ENCODE data around the gene TIMM17B. TPM values are rescaled to one million over a fixed set of nuclear protein-coding genes. Genes with fewer than 3 reads are reported as not detected.

The TIMM17B gene
- total RNA-seq, 1 experiment from 2014 or later = 89.7 TPM

GRCh38 chrX:48918301-48918642 lies 20.7 kb upstream of the TIMM17B start:
- H3T11ph ChIP-seq (ENCODE audit: low read length) = no peak overlapping the region
- no peak overlapping the region for H4K91ac ChIP-seq (ENCODE audit: insufficient read length, low read depth, low read length)
- Mint-ChIP-seq H3K27ac (peak overlapping the region; percentile 89 to 97 (median 94)), H3K27me3 (ENCODE audit: low read depth) (peaks cover 4% of the 10 kb centered on the region), H3K4me1 (peaks cover 28 to 48% of the 10 kb centered on the region in 2 experiments), H3K4me3 (peak overlapping the region; percentile 95 to 99), H3K9me3 (peaks cover 72 to 78% of the 10 kb centered on the region in 2 experiments), H3K36me3 (ENCODE audit: insufficient read depth in 1 of 3, low read depth in 3 of 3) (peaks cover 56 to 67% (median 56%) of the 10 kb centered on the region in 3 experiments)
- H3K79me1 ChIP-seq (ENCODE audit: insufficient read depth, low read depth, low read length, poor library complexity, severe bottlenecking) = peaks cover 4% of the 10 kb centered on the region
- H2BK12ac ChIP-seq (ENCODE audit: insufficient read length, low read depth, low read length) = no peak overlapping the region
- peak overlapping the region; percentile 58 for H3K18ac ChIP-seq (ENCODE audit: insufficient read length, low read depth, low read length)
- no peak overlapping the region for H4K8ac ChIP-seq (replicated peaks; ENCODE audit: insufficient read length, low read depth, low read length)
- peaks cover 11% of the 10 kb centered on the region; the same call in 1 of the 2 replicates for H3K4me1 ChIP-seq (ENCODE audit: insufficient read depth, low read length)
- H3K79me2 ChIP-seq (ENCODE audit: insufficient read depth, low read length) = peaks cover 30% of the 10 kb centered on the region
- H3K9me3 ChIP-seq (ENCODE audit: control insufficient read depth, low read depth, low read length) = no peaks in the 10 kb centered on the region
- WGBS (ENCODE audit: extremely low coverage, insufficient read length, low lambda C conversion rate) = no CpG with 5 or more reads among the region's 23 CpGs
- H3K9ac ChIP-seq (ENCODE audit: extremely low read depth, insufficient read length, low read length) = peak overlapping the region; percentile 97
- peak overlapping the region; percentile 75; the same call in 1 of the 2 replicates for H3K14ac ChIP-seq (ENCODE audit: insufficient read depth, low read length)
- H2AK5ac ChIP-seq (ENCODE audit: insufficient read length, low read length) = no peak overlapping the region
- H3K23me2 ChIP-seq (ENCODE audit: insufficient read length, low read depth, low read length, poor library complexity, severe bottlenecking) = no peaks in the 10 kb centered on the region
- no peaks in the 10 kb centered on the region for H3K27me3 ChIP-seq (ENCODE audit: insufficient read depth, low read length)
- H3K4me2 ChIP-seq (ENCODE audit: insufficient read depth, insufficient read length, low read length) = peak overlapping the region; percentile 87
- H2BK5ac ChIP-seq (ENCODE audit: insufficient read length, low read length) = peak overlapping the region; percentile 83
- H3K56ac ChIP-seq (ENCODE audit: insufficient read length, low read depth, low read length) = peak overlapping the region; percentile 30
- no peak overlapping the region for H2BK20ac ChIP-seq (ENCODE audit: low read depth, low read length, poor library complexity, severe bottlenecking)
- H4K20me1 ChIP-seq (ENCODE audit: control insufficient read depth, insufficient read depth, insufficient read length) = peaks cover 2% of the 10 kb centered on the region
- H3K27ac ChIP-seq (ENCODE audit: insufficient read length, low read depth, low read length) = peak overlapping the region; percentile 39
- no peak overlapping the region for H4K5ac ChIP-seq (ENCODE audit: insufficient read length, low read depth, low read length)
- TF ChIP-seq CTCF (conservative IDR thresholded peaks at IDR 0.05) = no peak
- H2BK120ac ChIP-seq (ENCODE audit: low read depth, low read length, poor library complexity, severe bottlenecking) = no peak overlapping the region
- H3K23ac ChIP-seq (ENCODE audit: insufficient read length, low read depth, low read length) = no peak overlapping the region
- DNase-seq = no peak
- H2BK15ac ChIP-seq (ENCODE audit: low read depth, low read length) = no peak overlapping the region
- H2AFZ ChIP-seq (ENCODE audit: low read length) = no peak overlapping the region
- no peak overlapping the region for H3K4ac ChIP-seq (ENCODE audit: low read depth, low read length)
